CD14-positive monocyte (primary cell): Measurements from ENCODE around the gene STUB1. TPM values are rescaled to one million over a fixed set of nuclear protein-coding genes. Genes with fewer than 3 reads are reported as not detected.

Source experiments
- DNase-seq, 3 donors: peaks; one replicate each; pipeline ENCODE4 v3.0.0-alpha.2; 2011 to 2022
- H2AFZ ChIP-seq: 2 replicates; pipeline ENCODE4 v1.6.0; 2012; ENCODE audit warnings: mild to moderate bottlenecking, low read depth, low read length, inconsistent platforms; ENCODE audit not compliant: insufficient read depth, poor library complexity, severe bottlenecking
- H3K27ac ChIP-seq, 2 donors: 1 replicate in 1 of 2; 2 replicates in 1 of 2; pipeline ENCODE4 v1.5.1; 2012 to 2013; ENCODE audit warnings: low read length in 2 of 2, control low read depth in 1 of 2, inconsistent platforms in 1 of 2, low read depth in 1 of 2, mild to moderate bottlenecking in 1 of 2
- H3K27me3 ChIP-seq, 2 donors: one replicate each; pipeline versions ENCODE4 v1.6.0 to v1.6.1; 2011 to 2013; ENCODE audit warnings: low read length in 2 of 2; ENCODE audit not compliant: control insufficient read depth in 2 of 2, insufficient read depth in 2 of 2
- H3K36me3 ChIP-seq, 2 donors: replicated peaks in 1 of 2; 1 replicate in 1 of 2; 2 replicates in 1 of 2; pipeline versions ENCODE4 v1.5.1 to v1.6.1; 2012 to 2013; ENCODE audit warnings: low read length in 2 of 2, control low read depth in 1 of 2, inconsistent platforms in 1 of 2, mild to moderate bottlenecking in 1 of 2; ENCODE audit not compliant: insufficient read depth in 2 of 2, control insufficient read depth in 1 of 2
- H3K4me1 ChIP-seq, 2 donors: 1 replicate in 1 of 2; 2 replicates in 1 of 2; pipeline versions ENCODE4 v1.5.1 to v1.6.1; 2012 to 2013; ENCODE audit warnings: low read length in 2 of 2, control low read depth in 1 of 2, inconsistent platforms in 1 of 2, mild to moderate bottlenecking in 1 of 2, moderate library complexity in 1 of 2; ENCODE audit not compliant: insufficient read depth in 2 of 2, control insufficient read depth in 1 of 2
- H3K4me2 ChIP-seq: replicated peaks from 2 replicates; pipeline ENCODE3; 2012; ENCODE audit warnings: low read length, moderate library complexity, mild to moderate bottlenecking; ENCODE audit not compliant: poor library complexity, severe bottlenecking; ENCODE audit errors: extremely low read depth
- H3K4me3 ChIP-seq, 3 experiments: fragments of 200-600 bp in 1 of 3; sonication (generic) in 1 of 3; replicated peaks in 1 of 3; 1 replicate in 2 of 3; 2 replicates in 1 of 3; pipeline ENCODE4 v1.5.1; 2011 to 2013; ENCODE audit warnings: low read length in 3 of 3, mild to moderate bottlenecking in 3 of 3, control low read depth in 2 of 3, low read depth in 2 of 3, inconsistent platforms in 1 of 3, moderate library complexity in 1 of 3
- H3K79me2 ChIP-seq: 2 replicates; pipeline ENCODE4 v1.6.0; 2012; ENCODE audit warnings: mild to moderate bottlenecking, control low read depth, inconsistent platforms, low read length, moderate library complexity; ENCODE audit not compliant: insufficient read depth
- H3K9ac ChIP-seq: 2 replicates; pipeline ENCODE4 v1.6.0; 2017; ENCODE audit warnings: low read length, mild to moderate bottlenecking; ENCODE audit not compliant: insufficient read depth, poor library complexity, severe bottlenecking
- H3K9me3 ChIP-seq, 2 donors: replicated peaks in 1 of 2; 1 replicate in 1 of 2; 2 replicates in 1 of 2; pipeline versions ENCODE4 v1.5.1 to v1.6.1; 2012 to 2013; ENCODE audit warnings: low read length in 2 of 2, control low read depth in 1 of 2; ENCODE audit not compliant: control insufficient read depth in 1 of 2, insufficient read depth in 1 of 2
- H4K20me1 ChIP-seq: 2 replicates; pipeline ENCODE4 v1.6.0; 2012; ENCODE audit warnings: mild to moderate bottlenecking, low read length, control low read depth, moderate library complexity; ENCODE audit not compliant: insufficient read depth
- H3K27ac Mint-ChIP-seq, 7 donors: one replicate each; pipeline ENCODE4 v1.8.0; 2020; ENCODE audit warnings: mild to moderate bottlenecking in 7 of 7, mixed read lengths in 7 of 7, moderate library complexity in 6 of 7, inconsistent platforms in 2 of 7
- H3K27me3 Mint-ChIP-seq, 3 donors: one replicate each; pipeline ENCODE4 v1.8.0; 2021 to 2022; ENCODE audit warnings: low read depth in 3 of 3, mild to moderate bottlenecking in 3 of 3, mixed read lengths in 3 of 3, moderate library complexity in 3 of 3, inconsistent platforms in 1 of 3
- H3K36me3 Mint-ChIP-seq, 2 donors: one replicate each; pipeline ENCODE4 v1.8.0; 2020; ENCODE audit warnings: mixed read lengths in 2 of 2, inconsistent platforms in 1 of 2, mild to moderate bottlenecking in 1 of 2
- H3K4me1 Mint-ChIP-seq: one replicate; pipeline ENCODE4 v1.8.0; 2020; ENCODE audit warnings: mild to moderate bottlenecking, mixed read lengths
- H3K4me3 Mint-ChIP-seq, 2 donors: one replicate each; pipeline ENCODE4 v1.8.0; 2020; ENCODE audit warnings: mild to moderate bottlenecking in 2 of 2, mixed read lengths in 2 of 2, moderate library complexity in 1 of 2
- H3K9me3 Mint-ChIP-seq, 7 donors: one replicate each; pipeline ENCODE4 v1.8.0; 2020 to 2022; ENCODE audit warnings: mixed read lengths in 7 of 7, mild to moderate bottlenecking in 6 of 7, moderate library complexity in 6 of 7, inconsistent platforms in 2 of 7
- WGBS: methylation state at CpG from one replicate; pipeline ENCODE4 v1.1.5; 2013; ENCODE audit warnings: missing lambda C conversion rate; ENCODE audit not compliant: insufficient coverage; 5-methylcytosine and 5-hydroxymethylcytosine counted together
- intact Hi-C, 2 donors: fragments of 100-400 bp; cut with micrococcal nuclease; formaldehyde crosslinking; loops; one replicate each; pipeline versions ENCODE4 v1.15.0 to v1.15.1; 2023
- polyA plus RNA-seq, 3 donors: library from polyadenylated mRNA; depleted of rRNA in 1 of 3; unstranded in 2 of 3; stranded (reverse) in 1 of 3; fragments of 300-500 nt in 2 of 3; fragments of >200 nt in 1 of 3; fragmentation: Illumina TruSeq in 2 of 3; gene quantifications; 1 replicate in 2 of 3; 2 replicates in 1 of 3; pipeline ENCODE4 v1.2.3, GENCODE V29; 2012 to 2021
- TF ChIP-seq, protein P1 (sequence below): fragments of 200-600 bp; IDR thresholded peaks from one replicate; pipeline ENCODE4 v1.8.0; 2022; ENCODE audit warnings: antibody characterized with exemption, mild to moderate bottlenecking

The STUB1 gene
- polyA plus RNA-seq, 3 donors, result 83.3 to 108 (median 106) TPM

DNA sequence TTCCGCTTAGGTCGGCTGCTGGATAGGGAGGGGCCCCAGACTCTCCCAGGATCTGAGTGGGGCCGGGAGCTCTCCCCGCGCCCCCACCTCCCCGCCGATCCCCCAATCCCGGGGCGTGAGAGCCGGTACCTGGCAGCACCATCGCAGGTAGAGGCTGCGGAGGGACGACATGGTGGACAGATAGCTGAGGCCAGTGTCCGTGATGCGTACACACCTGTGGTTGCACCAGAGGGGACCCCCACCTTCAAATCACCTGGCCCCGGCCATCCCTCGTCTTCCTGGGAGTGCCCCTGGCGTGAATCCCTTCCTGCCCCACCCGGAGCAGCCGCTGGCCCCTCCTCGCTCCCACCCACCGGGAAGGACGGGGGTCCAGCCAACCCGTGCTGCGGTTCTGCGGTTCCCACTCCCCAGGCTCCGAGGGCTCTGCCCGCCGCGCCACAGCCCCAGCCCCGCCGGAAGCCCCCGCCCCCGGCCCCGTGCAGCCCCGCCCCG is 14.7 kb downstream of the STUB1 start:
- H3K27ac ChIP-seq, result no peak overlapping the region
- DNase-seq, result no peak
- H4K20me1 ChIP-seq, result no peaks in the 10 kb centered on the region
- peaks cover 21 to 30% of the 10 kb centered on the region in 2 donors for H3K4me1 ChIP-seq
- H3K9me3 ChIP-seq, result peaks cover 0 to 4% of the 10 kb centered on the region in 2 donors
- H3K4me2 ChIP-seq, result peak overlapping the region; percentile 76
- no peak overlapping the region for H3K4me3 ChIP-seq
- 2% methylated on average over 18 of the region's 37 CpGs for WGBS
- no peaks in the 10 kb centered on the region for H3K36me3 ChIP-seq
- H3K4me1 Mint-ChIP-seq, result peaks cover 14% of the 10 kb centered on the region
- peaks cover 6 to 32% (median 8%) of the 10 kb centered on the region in 7 donors for H3K9me3 Mint-ChIP-seq
- H3K9ac ChIP-seq, result no peak overlapping the region
- intact Hi-C loops, result no loop called here
- TF ChIP-seq, protein P1, sequence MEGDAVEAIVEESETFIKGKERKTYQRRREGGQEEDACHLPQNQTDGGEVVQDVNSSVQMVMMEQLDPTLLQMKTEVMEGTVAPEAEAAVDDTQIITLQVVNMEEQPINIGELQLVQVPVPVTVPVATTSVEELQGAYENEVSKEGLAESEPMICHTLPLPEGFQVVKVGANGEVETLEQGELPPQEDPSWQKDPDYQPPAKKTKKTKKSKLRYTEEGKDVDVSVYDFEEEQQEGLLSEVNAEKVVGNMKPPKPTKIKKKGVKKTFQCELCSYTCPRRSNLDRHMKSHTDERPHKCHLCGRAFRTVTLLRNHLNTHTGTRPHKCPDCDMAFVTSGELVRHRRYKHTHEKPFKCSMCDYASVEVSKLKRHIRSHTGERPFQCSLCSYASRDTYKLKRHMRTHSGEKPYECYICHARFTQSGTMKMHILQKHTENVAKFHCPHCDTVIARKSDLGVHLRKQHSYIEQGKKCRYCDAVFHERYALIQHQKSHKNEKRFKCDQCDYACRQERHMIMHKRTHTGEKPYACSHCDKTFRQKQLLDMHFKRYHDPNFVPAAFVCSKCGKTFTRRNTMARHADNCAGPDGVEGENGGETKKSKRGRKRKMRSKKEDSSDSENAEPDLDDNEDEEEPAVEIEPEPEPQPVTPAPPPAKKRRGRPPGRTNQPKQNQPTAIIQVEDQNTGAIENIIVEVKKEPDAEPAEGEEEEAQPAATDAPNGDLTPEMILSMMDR, result no peak
- H3K4me3 Mint-ChIP-seq, result peak overlapping the region in 1 of 2 donors; percentile 51
- peaks cover 20 to 64% of the 10 kb centered on the region in 2 donors for H3K27me3 ChIP-seq
- no peak overlapping the region for H2AFZ ChIP-seq
- H3K36me3 Mint-ChIP-seq, result peaks cover 4 to 5% of the 10 kb centered on the region in 2 donors
- peaks cover 60 to 89% (median 80%) of the 10 kb centered on the region in 3 donors for H3K27me3 Mint-ChIP-seq
- H3K27ac Mint-ChIP-seq, result no peak overlapping the region
- no peaks in the 10 kb centered on the region for H3K79me2 ChIP-seq

DNA sequence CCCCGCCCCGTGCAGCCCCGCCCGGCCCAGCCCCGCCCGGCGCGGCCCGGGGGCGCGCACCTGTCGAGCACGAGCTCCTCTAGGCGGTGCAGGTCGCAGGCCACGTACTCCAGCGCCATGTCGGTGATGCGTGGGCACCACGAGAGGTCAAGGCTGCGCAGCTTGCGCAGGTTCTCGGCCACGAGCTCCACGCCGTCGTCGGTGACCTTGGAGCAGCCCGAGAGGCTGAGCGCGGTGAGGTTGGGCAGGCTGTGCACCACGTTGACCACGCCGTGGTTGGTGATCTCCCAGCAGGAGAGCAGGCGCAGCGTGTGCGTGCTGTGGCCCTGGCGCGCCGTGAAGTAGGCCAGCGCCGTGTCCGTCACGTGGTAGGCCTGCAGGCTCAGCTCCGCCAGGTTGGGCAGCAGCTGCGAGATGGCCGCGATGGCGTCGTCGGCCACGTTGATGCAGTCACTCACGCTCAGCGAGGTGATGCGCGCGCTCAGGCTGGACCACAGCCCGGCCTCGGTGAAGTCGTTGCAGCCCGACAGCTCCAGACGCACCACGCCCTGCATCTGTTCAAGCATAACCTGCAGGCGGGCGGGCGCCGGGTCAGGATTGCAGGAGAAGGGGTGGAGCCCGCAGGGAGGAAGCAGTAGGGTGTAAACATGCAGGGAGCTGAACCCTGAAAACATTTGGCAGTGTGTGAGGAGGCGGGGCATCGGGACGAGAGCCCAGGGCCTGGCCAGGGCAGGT is 15.3 kb downstream of the STUB1 start:
- Mint-ChIP-seq H3K27ac (no peak overlapping the region), H3K36me3 (peaks cover 4 to 5% of the 10 kb centered on the region in 2 donors), H3K4me3 (peak overlapping the region; percentile 69 to 90), H3K9me3 (peaks cover 6 to 32% (median 8%) of the 10 kb centered on the region in 7 donors), H3K4me1 (peaks cover 13% of the 10 kb centered on the region), H3K27me3 (peaks cover 64 to 94% (median 85%) of the 10 kb centered on the region in 3 donors)
- peaks cover 17 to 27% of the 10 kb centered on the region in 2 donors for H3K4me1 ChIP-seq
- no peaks in the 10 kb centered on the region for H3K36me3 ChIP-seq
- peak overlapping the region; percentile 15 for H3K9ac ChIP-seq
- TF ChIP-seq, protein P1, result no peak
- no peaks in the 10 kb centered on the region for H4K20me1 ChIP-seq
- H3K9me3 ChIP-seq, result peaks cover 0 to 4% of the 10 kb centered on the region in 2 donors
- H3K27me3 ChIP-seq, result peaks cover 23 to 70% of the 10 kb centered on the region in 2 donors
- intact Hi-C loops, result no loop called here
- peak overlapping the region; percentile 76 for H3K4me2 ChIP-seq
- H3K4me3 ChIP-seq, result peak overlapping the region; percentile 9 to 71 (median 33)
- peak overlapping the region; percentile 75 for H2AFZ ChIP-seq
- H3K27ac ChIP-seq, result no peak overlapping the region
- peak in 1 of 3 donors; percentile 27 for DNase-seq
- H3K79me2 ChIP-seq, result no peaks in the 10 kb centered on the region
- 2% methylated on average over 68 of the region's 71 CpGs for WGBS
